ENCODE results near the gene WFDC11. TPM values are rescaled to one million over a fixed set of nuclear protein-coding genes. Genes with fewer than 3 reads are reported as not detected.
"Not testable (repeated sequence)": the region's sequence is repeated elsewhere in the genome, so short reads cannot be mapped to it uniquely, and the experiment has no call there.

WFDC11 gene
- total RNA-seq = not detected in 2 replicates

DNA sequence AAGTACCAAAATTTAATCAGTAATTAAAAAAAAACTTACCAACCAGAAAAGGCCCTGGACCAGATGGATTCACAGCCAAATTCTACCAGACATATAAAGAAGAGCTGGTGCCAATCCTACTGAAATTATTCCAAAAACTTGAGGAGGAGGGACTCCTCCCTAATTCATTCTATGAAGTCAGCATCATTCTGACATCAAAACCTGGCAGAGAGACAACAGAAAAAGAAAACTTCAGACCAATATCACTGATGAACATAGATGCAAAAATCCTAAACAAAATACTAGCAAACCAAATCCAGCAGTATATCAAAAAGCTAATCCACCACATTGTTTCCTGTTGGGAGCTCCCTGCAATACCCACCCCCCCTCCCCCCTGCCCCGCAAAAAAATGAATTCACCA lies at the start of gene WFDC11:
TSS of gene WFDC11 (minus strand) at position 101 of the 400 bp plus-strand sequence. CDS start 19,639 bp downstream, outside the sequence.
- no peaks in the 10 kb centered on the region for H3K36me3 ChIP-seq (ENCODE audit: insufficient read depth, low read length)
- H3K4me3 ChIP-seq (ENCODE audit: insufficient read depth, low read length) = no peak within 1 kb of the TSS
- H3K79me2 ChIP-seq (ENCODE audit: insufficient read depth, low read length) = no peaks in the 10 kb centered on the region
- H3K4me2 ChIP-seq (ENCODE audit: insufficient read depth, low read length) = no peak within 1 kb of the TSS
- no peak within 1 kb of the TSS for H2AFZ ChIP-seq (ENCODE audit: low read length)
- TF ChIP-seq, protein P1, sequence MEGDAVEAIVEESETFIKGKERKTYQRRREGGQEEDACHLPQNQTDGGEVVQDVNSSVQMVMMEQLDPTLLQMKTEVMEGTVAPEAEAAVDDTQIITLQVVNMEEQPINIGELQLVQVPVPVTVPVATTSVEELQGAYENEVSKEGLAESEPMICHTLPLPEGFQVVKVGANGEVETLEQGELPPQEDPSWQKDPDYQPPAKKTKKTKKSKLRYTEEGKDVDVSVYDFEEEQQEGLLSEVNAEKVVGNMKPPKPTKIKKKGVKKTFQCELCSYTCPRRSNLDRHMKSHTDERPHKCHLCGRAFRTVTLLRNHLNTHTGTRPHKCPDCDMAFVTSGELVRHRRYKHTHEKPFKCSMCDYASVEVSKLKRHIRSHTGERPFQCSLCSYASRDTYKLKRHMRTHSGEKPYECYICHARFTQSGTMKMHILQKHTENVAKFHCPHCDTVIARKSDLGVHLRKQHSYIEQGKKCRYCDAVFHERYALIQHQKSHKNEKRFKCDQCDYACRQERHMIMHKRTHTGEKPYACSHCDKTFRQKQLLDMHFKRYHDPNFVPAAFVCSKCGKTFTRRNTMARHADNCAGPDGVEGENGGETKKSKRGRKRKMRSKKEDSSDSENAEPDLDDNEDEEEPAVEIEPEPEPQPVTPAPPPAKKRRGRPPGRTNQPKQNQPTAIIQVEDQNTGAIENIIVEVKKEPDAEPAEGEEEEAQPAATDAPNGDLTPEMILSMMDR (IDR thresholded peaks at IDR 0.05; ENCODE audit: extremely low read depth, low read depth, low read length) = no peak
- no peaks in the 10 kb centered on the region for H4K20me1 ChIP-seq (ENCODE audit: insufficient read depth, low read length)
- H3K9me3 ChIP-seq (ENCODE audit: low read depth, low read length) = no peaks in the 10 kb centered on the region
- DNase-seq (ENCODE audit: insufficient read length, low spot score, missing footprints) = no peak
- no peak within 1 kb of the TSS for H3K27ac ChIP-seq (ENCODE audit: low read depth, low read length)
- H3K4me1 ChIP-seq (ENCODE audit: insufficient read depth, low read length) = no peaks in the 10 kb centered on the region
- no peaks in the 10 kb centered on the region for H3K27me3 ChIP-seq (ENCODE audit: insufficient read depth, low read length)

DNA sequence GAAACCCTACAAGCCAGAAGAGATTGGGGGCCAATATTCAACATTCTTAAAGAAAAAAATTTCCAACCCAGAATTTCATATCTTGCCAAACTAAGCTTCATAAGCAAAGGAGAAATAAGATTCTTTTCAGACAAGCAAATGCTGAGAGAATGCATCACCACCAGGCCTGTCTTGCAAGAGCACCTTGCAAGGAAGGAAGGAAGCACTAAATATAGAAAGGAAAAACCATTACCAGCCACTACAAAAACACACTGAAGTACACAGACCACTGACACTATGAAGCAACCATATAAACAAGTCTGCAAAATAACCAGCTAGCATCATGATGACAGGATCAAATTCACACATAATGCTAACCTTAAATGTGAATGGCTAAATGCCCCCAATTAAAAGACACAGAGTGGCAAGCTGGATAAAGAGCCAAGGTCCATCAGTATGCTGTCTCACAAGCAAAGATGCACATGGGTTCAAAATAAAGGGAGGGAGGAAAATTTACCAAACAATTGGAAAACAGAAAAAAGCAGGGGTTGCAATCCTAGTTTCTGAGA lies 46.2 kb upstream of the WFDC11 start:
- not testable (repeated sequence) for H3K36me3 ChIP-seq (ENCODE audit: insufficient read depth, low read length); H3K9me3 ChIP-seq (ENCODE audit: low read depth, low read length); H2AFZ ChIP-seq (ENCODE audit: low read length); H3K4me1 ChIP-seq (ENCODE audit: insufficient read depth, low read length); H4K20me1 ChIP-seq (ENCODE audit: insufficient read depth, low read length); H3K79me2 ChIP-seq (ENCODE audit: insufficient read depth, low read length); H3K27me3 ChIP-seq (ENCODE audit: insufficient read depth, low read length); H3K4me3 ChIP-seq (ENCODE audit: insufficient read depth, low read length); DNase-seq (ENCODE audit: insufficient read length, low spot score, missing footprints); H3K4me2 ChIP-seq (ENCODE audit: insufficient read depth, low read length); H3K27ac ChIP-seq (ENCODE audit: low read depth, low read length)

- no peak within 1 kb of the TSS for H3K4me2 ChIP-seq (ENCODE audit: insufficient read depth, low read length)
- no peaks in the 10 kb centered on the region for H4K20me1 ChIP-seq (ENCODE audit: insufficient read depth, low read length)
- no peak within 1 kb of the TSS for H3K27ac ChIP-seq (ENCODE audit: low read depth, low read length)
- TF ChIP-seq, protein P1 (IDR thresholded peaks at IDR 0.05; ENCODE audit: extremely low read depth, low read depth, low read length) = no peak
- H3K9me3 ChIP-seq (ENCODE audit: low read depth, low read length) = no peaks in the 10 kb centered on the region
- no peak within 1 kb of the TSS for H3K4me3 ChIP-seq (ENCODE audit: insufficient read depth, low read length)
- H2AFZ ChIP-seq (ENCODE audit: low read length) = no peak within 1 kb of the TSS
- H3K27me3 ChIP-seq (ENCODE audit: insufficient read depth, low read length) = no peaks in the 10 kb centered on the region
- DNase-seq (ENCODE audit: insufficient read length, low spot score, missing footprints) = no peak
- H3K79me2 ChIP-seq (ENCODE audit: insufficient read depth, low read length) = no peaks in the 10 kb centered on the region
- no peaks in the 10 kb centered on the region for H3K36me3 ChIP-seq (ENCODE audit: insufficient read depth, low read length)
- no peaks in the 10 kb centered on the region for H3K4me1 ChIP-seq (ENCODE audit: insufficient read depth, low read length)
These were observed 35.1 kb upstream of the WFDC11 start, which contains the start of gene WFDC10B for GRCh38 chr20:45704969-45705637. WFDC10B (minus strand) TSS chr20:45705019; CDS start chr20:45685992, 19,027 bp downstream.

DNA sequence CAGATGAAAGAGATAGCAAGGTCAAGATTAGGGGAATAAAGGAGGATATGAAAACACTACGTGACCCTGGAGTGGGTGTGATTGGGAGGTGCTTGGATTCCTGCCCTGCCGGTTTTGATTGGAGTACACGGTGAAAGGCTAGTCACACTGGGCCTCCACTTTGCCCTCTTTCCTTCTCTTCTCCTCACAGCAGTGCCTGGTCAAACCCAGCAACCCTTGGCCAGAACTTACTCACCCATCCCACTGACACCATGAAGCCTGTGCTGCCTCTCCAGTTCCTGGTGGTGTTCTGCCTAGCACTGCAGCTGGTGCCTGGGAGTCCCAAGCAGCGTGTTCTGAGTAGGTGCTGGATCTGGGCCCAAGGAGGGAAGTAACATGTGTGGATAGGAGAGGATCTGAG lies 31.8 kb upstream of the WFDC11 start, which contains the start of gene WFDC13:
TSS of gene WFDC13 (plus strand) at position 166 of the 400 bp plus-strand sequence. CDS start at position 252, 86 bp downstream.
- Histone ChIP-seq H3K4me3 (ENCODE audit: insufficient read depth, low read length) (no peak within 1 kb of the TSS), H3K4me2 (ENCODE audit: insufficient read depth, low read length) (no peak within 1 kb of the TSS)

More for the DNA sequence above, 31.8 kb upstream of the WFDC11 start, which contains the start of gene WFDC13:
- Histone ChIP-seq H3K27ac (ENCODE audit: low read depth, low read length) (no peak within 1 kb of the TSS), H3K4me1 (ENCODE audit: insufficient read depth, low read length) (no peaks in the 10 kb centered on the region), H3K9me3 (ENCODE audit: low read depth, low read length) (no peaks in the 10 kb centered on the region), H2AFZ (ENCODE audit: low read length) (no peak within 1 kb of the TSS), H3K36me3 (ENCODE audit: insufficient read depth, low read length) (no peaks in the 10 kb centered on the region), H3K27me3 (ENCODE audit: insufficient read depth, low read length) (no peaks in the 10 kb centered on the region), H4K20me1 (ENCODE audit: insufficient read depth, low read length) (no peaks in the 10 kb centered on the region), H3K79me2 (ENCODE audit: insufficient read depth, low read length) (no peaks in the 10 kb centered on the region)
- TF ChIP-seq, protein P1 (IDR thresholded peaks at IDR 0.05; ENCODE audit: extremely low read depth, low read depth, low read length) = no peak
- DNase-seq (ENCODE audit: insufficient read length, low spot score, missing footprints) = no peak
